ENCODE measurements around the gene TCF12. TPM values are rescaled to one million over a fixed set of nuclear protein-coding genes. Genes with fewer than 3 reads are reported as not detected.

The TCF12 gene
- total RNA-seq, 1 experiment from 2014 or later = 189 TPM

- Histone ChIP-seq H3K27me3 (ENCODE audit: low read length) (no peaks in the 10 kb centered on the region), H3K9me2 (replicated peaks; ENCODE audit: insufficient read depth, low read length) (no peaks in the 10 kb centered on the region), H4K20me1 (ENCODE audit: insufficient read depth, low read depth, low read length) (no peaks in the 10 kb centered on the region; the same call in 1 of the 2 replicates), H2AFZ (ENCODE audit: low read length) (no peak overlapping the region), H3K9ac (ENCODE audit: low read length) (no peak overlapping the region), H3K79me2 (ENCODE audit: low read length) (peaks cover 94% of the 10 kb centered on the region), H3K9me3 (ENCODE audit: low read length) (no peaks in the 10 kb centered on the region), H3K4me1 (ENCODE audit: low read length) (peaks cover 22% of the 10 kb centered on the region), H3K27ac (ENCODE audit: low read length) (no peak overlapping the region), H3K36me3 (ENCODE audit: insufficient read depth, low read length) (no peaks in the 10 kb centered on the region), H3K4me3 (ENCODE audit: low read length) (no peak overlapping the region), H3K4me2 (ENCODE audit: low read depth, low read length, poor library complexity, severe bottlenecking) (no peak overlapping the region)
- DNase-seq = no peak
Measured at GRCh38 chr15:57057134-57057930, 138.9 kb downstream of the TCF12 start.

- Histone ChIP-seq H3K4me3 (ENCODE audit: low read length) (no peak overlapping the region), H4K20me1 (ENCODE audit: insufficient read depth, low read depth, low read length) (no peaks in the 10 kb centered on the region; the same call in 1 of the 2 replicates), H2AFZ (ENCODE audit: low read length) (no peak overlapping the region), H3K27me3 (ENCODE audit: low read length) (no peaks in the 10 kb centered on the region), H3K9me2 (replicated peaks; ENCODE audit: insufficient read depth, low read length) (no peaks in the 10 kb centered on the region), H3K79me2 (ENCODE audit: low read length) (peaks cover 95% of the 10 kb centered on the region), H3K9ac (ENCODE audit: low read length) (no peak overlapping the region), H3K4me2 (ENCODE audit: low read depth, low read length, poor library complexity, severe bottlenecking) (no peak overlapping the region), H3K36me3 (ENCODE audit: insufficient read depth, low read length) (peaks cover 11% of the 10 kb centered on the region; the same call in 1 of the 2 replicates), H3K9me3 (ENCODE audit: low read length) (no peaks in the 10 kb centered on the region), H3K27ac (ENCODE audit: low read length) (no peak overlapping the region), H3K4me1 (ENCODE audit: low read length) (peaks cover 6% of the 10 kb centered on the region)
- DNase-seq = no peak
Measured at GRCh38 chr15:57059026-57059660, 140.7 kb downstream of the TCF12 start.

- Histone ChIP-seq H3K79me2 (ENCODE audit: low read length) (peaks cover 91% of the 10 kb centered on the region), H3K4me1 (ENCODE audit: low read length) (no peaks in the 10 kb centered on the region; the same call in 1 of the 2 replicates), H3K36me3 (ENCODE audit: insufficient read depth, low read length) (peaks cover 12% of the 10 kb centered on the region; the same call in 1 of the 2 replicates), H3K9me3 (ENCODE audit: low read length) (no peaks in the 10 kb centered on the region), H3K27me3 (ENCODE audit: low read length) (no peaks in the 10 kb centered on the region), H3K27ac (ENCODE audit: low read length) (no peak overlapping the region), H2AFZ (ENCODE audit: low read length) (no peak overlapping the region), H3K4me2 (ENCODE audit: low read depth, low read length, poor library complexity, severe bottlenecking) (no peak overlapping the region), H3K9me2 (replicated peaks; ENCODE audit: insufficient read depth, low read length) (no peaks in the 10 kb centered on the region), H3K9ac (ENCODE audit: low read length) (no peak overlapping the region), H3K4me3 (ENCODE audit: low read length) (no peak overlapping the region), H4K20me1 (ENCODE audit: insufficient read depth, low read depth, low read length) (no peaks in the 10 kb centered on the region; the same call in 1 of the 2 replicates)
- DNase-seq = no peak
Measured at GRCh38 chr15:57060799-57061198, 142.4 kb downstream of the TCF12 start.

GRCh38 chr15:57061281-57061680 is 142.8 kb downstream of the TCF12 start:
- Histone ChIP-seq H3K9me2 (replicated peaks; ENCODE audit: insufficient read depth, low read length) (no peaks in the 10 kb centered on the region), H3K9me3 (ENCODE audit: low read length) (no peaks in the 10 kb centered on the region), H3K4me2 (ENCODE audit: low read depth, low read length, poor library complexity, severe bottlenecking) (no peak overlapping the region), H2AFZ (ENCODE audit: low read length) (no peak overlapping the region), H3K4me1 (ENCODE audit: low read length) (no peaks in the 10 kb centered on the region; the same call in 1 of the 2 replicates), H3K27me3 (ENCODE audit: low read length) (no peaks in the 10 kb centered on the region), H3K9ac (ENCODE audit: low read length) (no peak overlapping the region), H3K27ac (ENCODE audit: low read length) (no peak overlapping the region), H3K36me3 (ENCODE audit: insufficient read depth, low read length) (peaks cover 12% of the 10 kb centered on the region; the same call in 1 of the 2 replicates), H3K79me2 (ENCODE audit: low read length) (peaks cover 91% of the 10 kb centered on the region), H4K20me1 (ENCODE audit: insufficient read depth, low read depth, low read length) (no peaks in the 10 kb centered on the region; the same call in 1 of the 2 replicates), H3K4me3 (ENCODE audit: low read length) (no peak overlapping the region)
- DNase-seq = no peak

- no peak overlapping the region for H3K27ac ChIP-seq (ENCODE audit: low read length)
- H3K9me2 ChIP-seq (replicated peaks; ENCODE audit: insufficient read depth, low read length) = no peaks in the 10 kb centered on the region
- peaks cover 12% of the 10 kb centered on the region; the same call in 1 of the 2 replicates for H3K36me3 ChIP-seq (ENCODE audit: insufficient read depth, low read length)
- H4K20me1 ChIP-seq (ENCODE audit: insufficient read depth, low read depth, low read length) = no peaks in the 10 kb centered on the region; the same call in 1 of the 2 replicates
- H3K4me3 ChIP-seq (ENCODE audit: low read length) = no peak overlapping the region
- H3K27me3 ChIP-seq (ENCODE audit: low read length) = no peaks in the 10 kb centered on the region
- H3K9me3 ChIP-seq (ENCODE audit: low read length) = no peaks in the 10 kb centered on the region
- no peak overlapping the region for H2AFZ ChIP-seq (ENCODE audit: low read length)
- H3K79me2 ChIP-seq (ENCODE audit: low read length) = peaks cover 90% of the 10 kb centered on the region
- H3K9ac ChIP-seq (ENCODE audit: low read length) = no peak overlapping the region
- H3K4me2 ChIP-seq (ENCODE audit: low read depth, low read length, poor library complexity, severe bottlenecking) = no peak overlapping the region
- no peaks in the 10 kb centered on the region; the same call in 1 of the 2 replicates for H3K4me1 ChIP-seq (ENCODE audit: low read length)
- no peak for DNase-seq
Measured at GRCh38 chr15:57061696-57062095, 143.3 kb downstream of the TCF12 start.

- Histone ChIP-seq H3K4me1 (ENCODE audit: low read length) (peaks cover 2% of the 10 kb centered on the region), H3K36me3 (ENCODE audit: insufficient read depth, low read length) (peaks cover 12% of the 10 kb centered on the region; the same call in 1 of the 2 replicates), H2AFZ (ENCODE audit: low read length) (no peak overlapping the region), H3K9me3 (ENCODE audit: low read length) (no peaks in the 10 kb centered on the region), H3K27ac (ENCODE audit: low read length) (no peak overlapping the region), H4K20me1 (ENCODE audit: insufficient read depth, low read depth, low read length) (no peaks in the 10 kb centered on the region; the same call in 1 of the 2 replicates), H3K4me3 (ENCODE audit: low read length) (no peak overlapping the region), H3K79me2 (ENCODE audit: low read length) (peaks cover 86% of the 10 kb centered on the region), H3K27me3 (ENCODE audit: low read length) (no peaks in the 10 kb centered on the region), H3K9me2 (replicated peaks; ENCODE audit: insufficient read depth, low read length) (no peaks in the 10 kb centered on the region), H3K4me2 (ENCODE audit: low read depth, low read length, poor library complexity, severe bottlenecking) (no peak overlapping the region), H3K9ac (ENCODE audit: low read length) (no peak overlapping the region)
- no peak for DNase-seq
Measured at GRCh38 chr15:57064033-57064432, 145.6 kb downstream of the TCF12 start.

GRCh38 chr15:57069423-57069822 is 151.0 kb downstream of the TCF12 start:
- H3K9ac ChIP-seq (ENCODE audit: low read length) = no peak overlapping the region
- no peak overlapping the region for H3K27ac ChIP-seq (ENCODE audit: low read length)

GRCh38 chr15:57070674-57071073 is 152.2 kb downstream of the TCF12 start:
- no peaks in the 10 kb centered on the region for H3K9me3 ChIP-seq (ENCODE audit: low read length)
- H3K79me2 ChIP-seq (ENCODE audit: low read length) = peaks cover 92% of the 10 kb centered on the region
- no peaks in the 10 kb centered on the region for H3K27me3 ChIP-seq (ENCODE audit: low read length)
- no peak overlapping the region for H3K4me2 ChIP-seq (ENCODE audit: low read depth, low read length, poor library complexity, severe bottlenecking)
- no peak for DNase-seq
- no peak overlapping the region for H3K9ac ChIP-seq (ENCODE audit: low read length)
- H3K4me1 ChIP-seq (ENCODE audit: low read length) = peaks cover 59% of the 10 kb centered on the region
- no peak overlapping the region for H3K27ac ChIP-seq (ENCODE audit: low read length)
- H2AFZ ChIP-seq (ENCODE audit: low read length) = no peak overlapping the region
- no peaks in the 10 kb centered on the region; the same call in 1 of the 2 replicates for H3K36me3 ChIP-seq (ENCODE audit: insufficient read depth, low read length)
- no peaks in the 10 kb centered on the region for H4K20me1 ChIP-seq (ENCODE audit: insufficient read depth, low read depth, low read length)
- no peaks in the 10 kb centered on the region for H3K9me2 ChIP-seq (replicated peaks; ENCODE audit: insufficient read depth, low read length)
- H3K4me3 ChIP-seq (ENCODE audit: low read length) = no peak overlapping the region

More at GRCh38 chr15:57069423-57069822, 151.0 kb downstream of the TCF12 start:
- Histone ChIP-seq H2AFZ (ENCODE audit: low read length) (no peak overlapping the region), H3K9me2 (replicated peaks; ENCODE audit: insufficient read depth, low read length) (no peaks in the 10 kb centered on the region), H3K4me3 (ENCODE audit: low read length) (no peak overlapping the region), H3K9me3 (ENCODE audit: low read length) (no peaks in the 10 kb centered on the region), H3K27me3 (ENCODE audit: low read length) (no peaks in the 10 kb centered on the region), H3K4me1 (ENCODE audit: low read length) (peaks cover 50% of the 10 kb centered on the region), H4K20me1 (ENCODE audit: insufficient read depth, low read depth, low read length) (no peaks in the 10 kb centered on the region), H3K4me2 (ENCODE audit: low read depth, low read length, poor library complexity, severe bottlenecking) (no peak overlapping the region), H3K79me2 (ENCODE audit: low read length) (peaks cover 88% of the 10 kb centered on the region), H3K36me3 (ENCODE audit: insufficient read depth, low read length) (no peaks in the 10 kb centered on the region; the same call in 1 of the 2 replicates)
- no peak for DNase-seq
